ENCODE measurements around the gene NGFR. TPM values are rescaled to one million over a fixed set of nuclear protein-coding genes. Genes with fewer than 3 reads are reported as not detected.
A peak's percentile ranks its signal among the peaks of the same experiment; 100 is the strongest.

The NGFR gene
- total and polyA plus RNA-seq, 12 donors: 1.8 to 22.9 (median 4.7) TPM

DNA sequence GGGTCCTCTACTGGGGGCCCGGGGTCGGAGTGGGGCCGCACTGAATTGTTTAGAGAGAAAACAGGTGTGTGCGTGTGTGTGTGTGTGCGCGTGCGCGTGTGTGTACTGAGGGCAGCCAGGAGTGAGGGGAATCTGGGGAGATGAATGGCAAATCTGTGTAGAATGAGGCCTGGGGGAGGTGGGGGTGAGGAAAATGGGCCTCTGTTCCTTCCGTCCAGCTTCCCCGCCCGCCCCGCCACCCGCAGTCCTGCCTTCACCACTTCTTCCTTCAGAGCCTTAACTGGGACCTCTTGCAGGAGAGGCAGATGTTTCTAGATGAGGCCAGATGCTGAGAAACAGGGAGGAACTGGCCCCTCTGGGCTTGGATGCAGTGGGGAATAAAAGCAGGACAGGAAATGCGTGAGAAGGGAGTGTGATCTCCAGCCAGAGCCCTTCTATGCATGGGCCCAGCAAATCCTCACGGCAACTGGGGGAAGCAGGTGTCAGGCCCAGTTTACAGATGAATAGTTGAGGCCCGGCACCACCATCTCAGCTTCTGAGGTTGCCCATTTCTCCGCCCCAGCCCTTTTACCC lies 29.7 kb upstream of the NGFR start:
- ATAC-seq: no peak
- peaks cover 0 to 56% (median 38%) of the 10 kb centered on the region in 7 donors for H3K27me3 ChIP-seq
- no peak for DNase-seq
- H3K36me3 ChIP-seq: no peaks in the 10 kb centered on the region
- no peak overlapping the region for H3K27ac ChIP-seq
- 80 to 81% methylated on average over 17 of the region's 17 CpGs for WGBS, 2 donors
- H3K9me3 ChIP-seq: peaks cover 0 to 12% (median 3%) of the 10 kb centered on the region in 11 donors
- no peak overlapping the region for H3K4me3 ChIP-seq
- TF ChIP-seq, protein P1, sequence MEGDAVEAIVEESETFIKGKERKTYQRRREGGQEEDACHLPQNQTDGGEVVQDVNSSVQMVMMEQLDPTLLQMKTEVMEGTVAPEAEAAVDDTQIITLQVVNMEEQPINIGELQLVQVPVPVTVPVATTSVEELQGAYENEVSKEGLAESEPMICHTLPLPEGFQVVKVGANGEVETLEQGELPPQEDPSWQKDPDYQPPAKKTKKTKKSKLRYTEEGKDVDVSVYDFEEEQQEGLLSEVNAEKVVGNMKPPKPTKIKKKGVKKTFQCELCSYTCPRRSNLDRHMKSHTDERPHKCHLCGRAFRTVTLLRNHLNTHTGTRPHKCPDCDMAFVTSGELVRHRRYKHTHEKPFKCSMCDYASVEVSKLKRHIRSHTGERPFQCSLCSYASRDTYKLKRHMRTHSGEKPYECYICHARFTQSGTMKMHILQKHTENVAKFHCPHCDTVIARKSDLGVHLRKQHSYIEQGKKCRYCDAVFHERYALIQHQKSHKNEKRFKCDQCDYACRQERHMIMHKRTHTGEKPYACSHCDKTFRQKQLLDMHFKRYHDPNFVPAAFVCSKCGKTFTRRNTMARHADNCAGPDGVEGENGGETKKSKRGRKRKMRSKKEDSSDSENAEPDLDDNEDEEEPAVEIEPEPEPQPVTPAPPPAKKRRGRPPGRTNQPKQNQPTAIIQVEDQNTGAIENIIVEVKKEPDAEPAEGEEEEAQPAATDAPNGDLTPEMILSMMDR (IDR thresholded peaks at IDR 0.05): no peak
- intact Hi-C loops (cut with DNase I): no loop called here
- peaks cover 0 to 11% (median 8%) of the 10 kb centered on the region in 9 donors for H3K4me1 ChIP-seq

DNA sequence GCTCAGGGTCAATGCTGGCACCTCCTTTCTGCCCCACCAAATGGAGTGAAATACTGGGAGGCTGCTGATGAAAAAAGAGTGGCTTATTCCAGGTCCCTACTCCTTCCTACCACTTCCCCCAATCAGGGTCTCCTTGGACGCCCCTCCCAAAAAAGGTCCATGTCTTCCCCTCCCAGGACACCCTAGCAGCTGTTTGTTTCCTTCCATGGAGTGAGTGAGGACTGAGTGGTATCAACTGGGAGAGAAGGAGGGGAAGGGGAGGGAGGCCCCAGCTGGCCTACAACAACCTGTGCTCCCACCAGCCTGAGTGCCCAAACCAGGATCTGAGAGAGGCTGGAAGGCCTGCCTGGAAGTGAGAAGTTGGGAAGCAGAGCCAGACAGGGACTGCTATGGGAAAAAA lies 28.7 kb upstream of the NGFR start:
- H3K27me3 ChIP-seq: peaks cover 0 to 56% (median 36%) of the 10 kb centered on the region in 7 donors
- TF ChIP-seq, protein P1 (IDR thresholded peaks at IDR 0.05): no peak
- 92 to 96% methylated on average over 1 of the region's 1 CpG for WGBS, 2 donors
- ATAC-seq (no peak), DNase-seq (no peak)
- no peak overlapping the region for H3K27ac ChIP-seq
- H3K4me3 ChIP-seq: no peak overlapping the region
- H3K36me3 ChIP-seq: no peaks in the 10 kb centered on the region
- intact Hi-C loops (cut with DNase I): no loop called here
- H3K9me3 ChIP-seq: peaks cover 0 to 12% (median 3%) of the 10 kb centered on the region in 11 donors
- H3K4me1 ChIP-seq: peaks cover under 1 to 21% (median 18%) of the 10 kb centered on the region in 9 donors

DNA sequence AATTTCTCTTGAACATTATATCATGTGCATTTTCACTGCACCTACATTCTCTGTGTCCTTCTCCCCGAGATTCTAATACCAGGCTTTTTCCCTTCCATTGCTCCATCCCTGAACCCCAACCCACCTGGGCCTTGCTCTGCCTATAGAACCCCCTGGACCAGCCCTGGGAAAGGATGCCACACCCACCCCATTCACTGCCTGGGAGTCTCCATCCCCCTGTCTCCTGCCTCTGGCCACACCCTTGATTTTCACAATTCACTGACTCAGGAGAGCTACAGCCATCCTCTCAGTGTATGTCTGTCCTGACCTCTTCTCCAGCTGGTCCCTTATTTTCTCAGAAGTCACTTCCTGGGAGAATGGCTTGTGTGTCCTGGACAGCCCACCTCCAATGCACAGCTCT lies 27.9 kb upstream of the NGFR start:
- TF ChIP-seq, protein P1 (IDR thresholded peaks at IDR 0.05): no peak
- ATAC-seq (no peak), DNase-seq (no peak)
- Histone ChIP-seq H3K27me3 (peaks cover 0 to 64% (median 31%) of the 10 kb centered on the region in 7 donors), H3K9me3 (peaks cover 0 to 12% (median 3%) of the 10 kb centered on the region in 11 donors), H3K36me3 (no peaks in the 10 kb centered on the region), H3K4me1 (peaks cover 5 to 28% (median 23%) of the 10 kb centered on the region in 9 donors), H3K27ac (no peak overlapping the region), H3K4me3 (no peak overlapping the region)
- 92 to 93% methylated on average over 1 of the region's 1 CpG for WGBS, 2 donors
- intact Hi-C loops (cut with DNase I): no loop called here

DNA sequence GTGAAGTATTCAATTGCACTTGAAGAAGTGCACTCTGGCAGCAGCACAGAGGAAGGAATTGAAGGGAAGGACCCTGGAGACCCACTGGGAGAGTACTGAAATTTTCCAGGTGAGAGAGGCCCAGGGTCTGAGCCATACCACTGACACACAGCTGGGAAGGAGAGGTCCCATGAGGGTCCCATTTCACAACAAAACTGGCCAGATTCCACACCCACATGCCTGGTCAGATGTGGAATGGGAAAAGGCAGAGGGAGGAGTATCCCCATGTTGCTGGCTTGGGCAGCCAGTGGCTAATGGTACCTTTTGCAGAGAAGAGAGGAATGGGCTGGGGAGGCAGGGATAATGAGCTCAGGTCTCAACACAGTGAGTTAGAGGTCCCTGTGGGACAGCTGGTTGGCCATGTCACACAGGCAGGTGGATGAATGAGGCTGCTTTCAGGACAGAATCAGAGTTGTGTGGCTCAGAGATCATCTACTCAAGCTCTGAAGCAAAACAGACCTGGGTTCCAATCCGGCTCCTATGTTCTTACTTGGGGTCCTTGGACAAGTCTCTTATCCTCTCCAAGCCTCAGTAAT lies 26.2 kb upstream of the NGFR start:
- ATAC-seq: peak in 1 of 8 donors; percentile 21
- peaks cover 0 to 59% (median 34%) of the 10 kb centered on the region in 7 donors for H3K27me3 ChIP-seq

More for the DNA sequence above, 26.2 kb upstream of the NGFR start:
- TF ChIP-seq, protein P1 (IDR thresholded peaks at IDR 0.05): no peak
- intact Hi-C loops (cut with DNase I): no loop called here
- H3K9me3 ChIP-seq: peaks cover 0 to 8% (median 3%) of the 10 kb centered on the region in 11 donors
- no peak overlapping the region for H3K4me3 ChIP-seq
- peaks cover 5 to 32% (median 27%) of the 10 kb centered on the region in 9 donors for H3K4me1 ChIP-seq
- H3K27ac ChIP-seq: no peak overlapping the region
- 91 to 93% methylated on average over 1 of the region's 1 CpG for WGBS, 2 donors
- no peak for DNase-seq
- no peaks in the 10 kb centered on the region for H3K36me3 ChIP-seq

Measured in heart right ventricle (tissue), 16 donors.